ENCODE data around the gene UBE2F. TPM values are rescaled to one million over a fixed set of nuclear protein-coding genes. Genes with fewer than 3 reads are reported as not detected.
"Not testable (repeated sequence)": the region's sequence is repeated elsewhere in the genome, so short reads cannot be mapped to it uniquely, and the experiment has no call there.

UBE2F gene
- total RNA-seq, 2 experiments from 2014 or later: 22.1 to 44.1 TPM

DNA sequence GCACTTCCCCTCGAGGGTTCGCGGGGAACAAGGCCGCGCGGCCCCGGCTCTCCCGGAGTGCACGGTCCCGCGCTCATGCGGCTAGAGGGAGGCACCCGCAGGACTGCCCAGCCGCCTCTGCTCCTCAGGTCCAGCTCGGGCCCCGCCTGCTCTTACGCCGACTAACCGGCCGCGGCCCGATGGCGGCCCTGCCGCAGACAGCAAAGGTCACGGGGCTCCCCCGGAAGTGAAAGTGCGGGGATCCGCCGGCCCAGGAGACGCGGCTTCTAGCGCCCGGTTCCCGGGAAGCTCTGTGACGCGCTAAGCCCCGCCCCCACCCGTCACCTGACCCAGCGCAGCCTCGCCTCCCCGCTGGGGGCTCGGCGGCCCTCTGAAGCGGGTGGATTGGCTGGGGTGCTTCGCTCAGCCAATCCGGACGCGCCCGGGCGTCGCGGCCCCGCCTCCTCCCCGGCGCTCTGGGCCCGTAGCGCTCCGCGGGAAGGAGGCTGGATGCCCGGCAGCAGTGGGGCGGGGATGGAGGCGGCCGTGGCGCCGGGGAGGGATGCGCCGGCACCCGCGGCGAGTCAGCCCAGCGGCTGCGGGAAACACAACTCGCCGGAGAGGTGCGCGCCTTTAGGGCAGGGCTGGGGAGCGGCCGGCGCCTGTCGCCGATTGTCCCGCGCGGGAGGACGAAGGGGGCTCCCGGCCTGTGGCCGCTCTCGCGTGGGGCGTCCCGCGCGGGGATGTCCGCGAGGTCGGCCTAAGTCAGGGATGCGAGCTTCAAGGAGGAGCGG, 93.9 kb downstream of the UBE2F start, which contains the start of gene SCLY:
Gene SCLY, plus strand, starts transcription at position 460 of the 773 bp plus-strand sequence. Its CDS starts 54 bp downstream, at position 514.
- Mint-ChIP-seq H3K36me3 (peaks cover 13% of the 10 kb centered on the region), H3K27ac (peak within 1 kb of the TSS; percentile 83), H3K9me3 (ENCODE audit: low read depth) (no peaks in the 10 kb centered on the region), H3K27me3 (peaks cover 11% of the 10 kb centered on the region), H3K4me1 (peaks cover 50% of the 10 kb centered on the region), H3K4me3 (peak within 1 kb of the TSS; percentile 81)
- ATAC-seq: peak; percentile 99
- CTCF ChIA-PET: interaction anchor here (0.8 to 1.7 kb wide), 4 partner anchors 21 to 203 kb away, joined by 3 read pairs; no protein-coding TSS in a partner anchor
- peak; percentile 98 for DNase-seq

DNA sequence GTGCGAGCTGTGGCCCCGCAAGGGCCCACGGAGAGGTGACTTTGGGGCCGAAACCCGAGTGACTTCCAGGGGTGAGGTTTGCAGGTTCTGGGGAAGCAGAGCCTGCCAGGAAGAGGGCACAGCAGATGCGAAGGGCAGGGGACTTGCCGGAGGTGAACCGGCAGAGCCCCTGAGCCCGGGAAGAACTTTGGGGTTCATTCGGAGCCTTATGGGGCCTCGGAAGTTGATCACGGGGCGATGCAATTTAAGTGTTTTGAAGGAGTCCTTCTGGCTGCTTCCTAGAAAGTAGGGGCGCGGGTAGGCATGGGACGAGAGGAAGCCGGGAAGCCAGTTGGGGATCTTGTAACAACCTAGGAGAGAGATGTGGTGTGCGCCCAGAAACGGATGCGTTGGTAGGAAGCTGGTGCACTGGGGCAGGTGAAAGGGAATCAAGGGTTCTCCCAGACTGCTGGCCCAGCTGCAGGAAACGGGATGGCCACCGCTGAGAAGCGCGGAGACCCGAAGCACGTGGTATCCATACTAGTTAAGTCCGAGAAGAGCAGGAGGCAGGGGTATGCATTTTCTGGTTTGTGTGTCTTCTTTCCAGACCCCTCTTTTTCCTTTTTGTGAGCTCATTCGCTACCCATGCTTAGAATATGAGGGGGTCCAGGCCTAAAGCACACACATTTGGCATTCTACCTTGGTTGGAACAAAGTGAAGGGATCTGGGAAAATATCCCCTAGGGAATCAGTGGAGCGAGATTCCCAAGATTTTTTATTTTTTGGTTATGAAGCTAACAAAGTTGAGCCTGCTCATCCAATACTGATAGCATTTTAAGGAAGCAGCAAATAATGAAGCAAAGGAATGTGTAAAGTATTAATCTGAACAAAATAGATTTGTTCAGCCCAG, 94.7 kb downstream of the UBE2F start:
- peak; percentile 7 for ATAC-seq
- Mint-ChIP-seq H3K9me3 (ENCODE audit: low read depth) (peaks cover 2% of the 10 kb centered on the region), H3K4me3 (peak overlapping the region; percentile 81), H3K27me3 (peaks cover 8% of the 10 kb centered on the region), H3K36me3 (peaks cover 21% of the 10 kb centered on the region), H3K4me1 (peaks cover 52% of the 10 kb centered on the region), H3K27ac (peak overlapping the region; percentile 75)
- CTCF ChIA-PET: interaction anchor here (0.8 to 1.7 kb wide), 3 partner anchors 92 to 202 kb away, joined by 3 read pairs; no protein-coding TSS in a partner anchor
- peak; percentile 58 for DNase-seq

DNA sequence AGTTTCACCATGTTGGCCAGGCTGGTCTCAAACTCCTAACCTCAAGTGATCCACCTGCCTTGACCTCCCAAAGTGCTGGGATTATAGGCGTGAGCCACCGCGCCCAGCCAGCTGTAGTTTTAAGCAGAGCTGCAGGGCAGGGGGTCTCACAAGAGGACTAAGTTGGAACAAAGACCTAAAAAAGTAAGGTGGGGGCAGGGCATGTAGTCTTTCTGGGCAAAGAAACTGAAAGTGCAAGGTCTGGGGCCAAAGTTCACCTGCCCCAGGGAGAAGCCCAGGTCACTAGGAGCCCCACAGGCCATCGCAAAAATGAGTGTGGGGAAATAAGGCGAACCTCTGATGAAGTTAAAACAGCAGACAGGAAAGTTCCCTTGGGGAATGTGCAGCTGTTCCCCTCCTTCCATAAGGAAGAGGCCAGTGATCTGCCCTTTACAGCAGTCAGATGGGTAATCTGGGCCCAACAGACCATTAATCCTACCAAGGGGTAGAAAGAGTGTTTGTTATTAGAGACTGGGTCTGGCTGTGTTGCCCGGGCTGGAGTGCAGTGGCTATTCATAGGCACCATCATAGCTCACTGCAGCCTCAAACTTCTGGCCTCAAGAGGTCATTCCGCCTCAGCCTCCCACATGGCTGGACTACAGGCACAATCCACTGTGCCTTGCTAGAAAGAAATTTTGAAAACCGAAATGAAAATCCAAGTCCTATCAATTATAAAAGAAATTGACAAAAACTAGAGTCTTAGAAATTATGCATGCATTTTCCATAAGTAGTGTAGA, 96.8 kb downstream of the UBE2F start:
- Mint-ChIP-seq H3K4me3 (no peak overlapping the region), H3K4me1 (peaks cover 66% of the 10 kb centered on the region), H3K27ac (no peak overlapping the region), H3K9me3 (ENCODE audit: low read depth) (peaks cover 6% of the 10 kb centered on the region), H3K36me3 (peaks cover 41% of the 10 kb centered on the region), H3K27me3 (no peaks in the 10 kb centered on the region)
- DNase-seq (no peak), ATAC-seq (no peak)
- CTCF ChIA-PET: no interaction called here

DNA sequence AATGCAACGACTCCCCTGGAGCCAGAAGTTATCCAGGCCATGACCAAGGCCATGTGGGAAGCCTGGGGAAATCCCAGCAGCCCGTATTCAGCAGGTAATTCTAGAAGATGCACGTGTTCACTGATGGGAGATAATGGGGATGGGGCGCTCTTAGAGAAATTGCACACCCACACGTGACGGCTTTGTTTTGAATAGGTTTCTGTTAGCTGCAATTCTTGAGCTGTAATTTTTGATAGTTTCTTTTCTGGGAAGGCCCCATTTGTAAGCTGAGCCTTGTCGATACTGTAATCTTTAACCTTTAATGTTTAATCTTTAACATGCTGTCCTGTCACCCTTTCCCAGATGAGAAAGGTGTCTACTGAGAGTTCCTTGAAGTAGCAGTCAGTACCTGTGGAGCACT, 97.6 kb downstream of the UBE2F start:
- Mint-ChIP-seq H3K4me3 (no peak overlapping the region), H3K36me3 (peaks cover 43% of the 10 kb centered on the region), H3K4me1 (peaks cover 70% of the 10 kb centered on the region), H3K9me3 (ENCODE audit: low read depth) (peaks cover 6% of the 10 kb centered on the region), H3K27ac (no peak overlapping the region), H3K27me3 (no peaks in the 10 kb centered on the region)
- CTCF ChIA-PET: no interaction called here
- DNase-seq (no peak), ATAC-seq (no peak)

DNA sequence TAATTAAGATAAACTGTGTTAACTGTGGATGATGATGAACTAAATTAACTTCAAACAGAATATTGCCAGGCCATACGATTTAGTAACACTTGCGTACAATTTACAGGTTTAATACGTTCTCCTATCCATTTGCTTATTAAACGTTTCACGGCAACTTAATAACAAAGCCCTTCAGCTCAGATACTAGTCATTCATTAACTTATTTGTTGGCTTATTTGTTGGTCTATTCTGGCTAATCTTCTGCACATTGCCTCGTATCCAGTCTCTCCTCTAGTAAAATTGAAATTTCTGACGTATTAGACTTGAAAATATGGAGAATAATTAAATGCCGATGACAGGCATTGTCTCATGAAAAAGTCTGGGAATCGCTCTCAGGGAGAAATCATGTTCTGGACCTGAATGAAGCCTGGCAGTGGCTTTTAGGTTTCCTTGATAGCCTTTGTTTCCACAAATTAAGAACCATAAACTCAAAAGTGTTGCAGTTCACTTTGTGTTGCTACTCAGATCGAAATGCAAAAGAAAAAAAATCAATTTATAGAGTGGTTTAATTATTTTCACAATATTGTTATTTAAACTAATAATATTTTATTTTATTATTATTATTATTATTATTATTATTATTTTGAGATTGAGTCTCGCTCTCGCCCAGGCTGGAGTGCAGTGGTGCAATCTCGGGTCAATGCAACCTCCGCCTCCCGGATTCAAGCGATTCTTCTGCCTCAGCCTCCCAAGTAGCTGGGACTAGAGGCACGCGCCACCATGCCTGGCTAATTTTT, 98.4 kb downstream of the UBE2F start:
- H3K4me1 Mint-ChIP-seq: peaks cover 69% of the 10 kb centered on the region
- ATAC-seq: no peak
- peaks cover 6% of the 10 kb centered on the region for H3K9me3 Mint-ChIP-seq (ENCODE audit: low read depth)
- H3K27ac Mint-ChIP-seq: no peak overlapping the region
- no peak overlapping the region for H3K4me3 Mint-ChIP-seq
- peaks cover 44% of the 10 kb centered on the region for H3K36me3 Mint-ChIP-seq
- CTCF ChIA-PET: no interaction called here
- no peaks in the 10 kb centered on the region for H3K27me3 Mint-ChIP-seq
- DNase-seq: no peak

DNA sequence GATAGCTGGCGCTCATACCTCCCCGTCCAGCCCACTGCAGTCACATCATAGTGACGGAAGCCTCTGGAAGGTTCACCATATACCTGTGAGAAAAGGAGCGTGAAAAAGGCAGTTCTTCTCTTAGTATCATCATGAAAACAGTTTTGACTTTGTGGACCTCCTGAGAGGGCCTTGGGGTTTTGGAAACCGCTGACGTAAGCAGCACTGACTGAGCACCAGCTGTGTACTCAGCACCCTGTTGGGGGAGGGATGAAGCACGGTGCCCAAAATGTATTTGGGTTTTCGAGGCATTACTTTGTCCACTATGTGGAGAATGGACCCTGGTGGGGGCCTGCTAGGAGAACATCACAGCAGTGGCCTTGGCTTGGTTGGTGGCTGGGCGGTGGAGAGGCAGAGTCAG, 99.4 kb downstream of the UBE2F start:
- Mint-ChIP-seq H3K27me3 (no peaks in the 10 kb centered on the region), H3K4me3 (no peak overlapping the region), H3K4me1 (peaks cover 69% of the 10 kb centered on the region), H3K36me3 (peaks cover 48% of the 10 kb centered on the region), H3K27ac (no peak overlapping the region), H3K9me3 (ENCODE audit: low read depth) (peaks cover 6% of the 10 kb centered on the region)
- CTCF ChIA-PET: no interaction called here
- DNase-seq (no peak), ATAC-seq (no peak)

DNA sequence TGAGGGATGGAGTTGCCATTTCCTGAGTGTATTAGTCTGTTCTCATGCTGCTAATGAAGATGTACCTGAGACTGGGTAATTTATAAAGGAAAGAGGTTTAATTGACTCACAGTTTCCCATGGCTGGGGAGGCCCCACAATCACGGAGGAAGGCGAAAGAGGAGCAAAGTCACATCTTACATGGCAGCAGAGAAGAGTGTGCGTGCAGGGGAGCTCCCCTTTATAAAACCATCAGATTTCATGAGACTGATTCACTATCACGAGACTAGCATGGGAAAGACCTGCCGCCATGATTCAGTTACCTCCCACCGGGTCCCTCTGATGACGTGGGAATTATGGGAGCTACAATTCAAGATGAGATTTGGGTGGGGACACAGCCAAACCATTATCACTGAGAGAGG, 99.9 kb downstream of the UBE2F start:
- H3K27ac Mint-ChIP-seq; H3K27me3 Mint-ChIP-seq; H3K4me3 Mint-ChIP-seq; CTCF ChIA-PET; H3K9me3 Mint-ChIP-seq (ENCODE audit: low read depth); DNase-seq; ATAC-seq: not testable (repeated sequence)
- peaks cover 66% of the 10 kb centered on the region for H3K4me1 Mint-ChIP-seq
- peaks cover 52% of the 10 kb centered on the region for H3K36me3 Mint-ChIP-seq

DNA sequence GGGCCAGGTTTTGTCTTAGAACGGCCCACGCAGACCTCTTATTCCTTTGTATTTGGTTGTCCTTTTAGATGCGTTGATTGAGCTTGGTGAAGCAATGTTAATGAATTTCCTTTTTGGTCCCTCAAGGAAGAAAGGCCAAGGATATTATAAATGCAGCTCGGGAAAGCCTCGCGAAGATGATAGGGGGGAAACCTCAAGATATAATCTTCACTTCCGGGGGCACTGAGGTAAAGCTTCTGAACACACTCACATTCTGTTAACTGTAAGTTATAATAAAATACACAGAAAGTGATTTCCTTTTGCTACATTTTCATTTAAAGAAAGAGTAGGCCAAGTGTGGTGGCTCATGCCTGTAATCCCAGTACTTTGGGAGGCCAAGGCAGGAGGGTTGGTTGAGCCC, 101.1 kb downstream of the UBE2F start:
- Mint-ChIP-seq H3K27me3 (no peaks in the 10 kb centered on the region), H3K36me3 (peaks cover 64% of the 10 kb centered on the region), H3K4me1 (peaks cover 58% of the 10 kb centered on the region), H3K4me3 (no peak overlapping the region), H3K9me3 (ENCODE audit: low read depth) (peaks cover 12% of the 10 kb centered on the region), H3K27ac (peak overlapping the region; percentile 22)
- no peak for DNase-seq
- ATAC-seq: no peak
- CTCF ChIA-PET: no interaction called here

DNA sequence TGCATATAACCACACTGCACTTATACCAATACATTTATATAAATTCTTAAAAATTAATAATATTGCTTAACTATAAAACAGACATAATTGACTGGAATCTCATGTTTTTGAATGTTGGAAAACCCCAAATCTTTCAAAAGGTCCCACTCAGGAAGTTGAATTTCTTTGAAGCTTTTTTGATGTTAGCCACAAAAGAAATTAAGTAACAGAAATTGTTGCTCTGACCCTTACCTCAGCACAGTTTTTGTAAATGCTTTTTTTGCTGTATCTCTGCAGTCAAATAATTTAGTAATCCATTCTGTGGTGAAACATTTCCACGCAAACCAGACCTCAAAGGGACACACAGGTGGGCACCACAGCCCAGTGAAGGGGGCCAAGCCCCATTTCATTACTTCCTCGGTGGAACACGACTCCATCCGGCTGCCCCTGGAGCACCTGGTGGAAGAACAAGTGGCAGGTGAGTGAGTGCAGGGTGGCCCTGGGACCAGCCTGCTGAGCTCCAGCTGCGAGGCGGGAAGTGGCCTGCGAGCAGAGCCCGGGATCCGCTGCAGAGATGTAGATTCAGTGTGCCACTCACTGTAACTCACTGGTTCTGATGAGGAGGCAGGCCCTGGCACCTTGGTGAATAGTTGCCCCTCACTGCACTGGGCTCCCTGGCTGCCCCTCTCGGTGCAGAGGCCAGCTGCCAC, 102.4 kb downstream of the UBE2F start:
- Mint-ChIP-seq H3K27ac (peak overlapping the region; percentile 81), H3K9me3 (ENCODE audit: low read depth) (peaks cover 14% of the 10 kb centered on the region), H3K36me3 (peaks cover 75% of the 10 kb centered on the region), H3K4me3 (no peak overlapping the region), H3K4me1 (peaks cover 46% of the 10 kb centered on the region), H3K27me3 (no peaks in the 10 kb centered on the region)
- no peak for ATAC-seq
- CTCF ChIA-PET: no interaction called here
- no peak for DNase-seq

DNA sequence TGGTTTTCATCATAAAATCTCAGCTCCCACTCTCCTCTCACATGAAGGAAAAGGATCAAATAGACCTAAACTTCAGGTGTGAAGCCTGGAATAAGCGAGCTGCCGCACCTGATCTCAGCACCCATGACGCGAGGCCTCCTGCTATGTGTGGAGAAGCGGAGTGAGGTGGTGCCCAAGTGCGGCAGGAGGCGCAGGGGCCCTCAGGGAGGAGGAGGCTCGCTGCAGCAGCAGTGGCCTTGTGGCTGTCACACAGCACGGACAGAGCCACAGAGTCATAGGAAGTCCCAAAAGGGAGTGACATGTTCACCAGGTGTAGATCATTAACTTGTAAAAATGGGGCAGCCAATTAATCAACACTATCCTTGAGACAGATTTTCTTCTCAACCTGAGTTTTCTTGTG, 103.1 kb downstream of the UBE2F start:
- H3K9me3 Mint-ChIP-seq (ENCODE audit: low read depth): peaks cover 14% of the 10 kb centered on the region
- peaks cover 80% of the 10 kb centered on the region for H3K36me3 Mint-ChIP-seq
- H3K4me3 Mint-ChIP-seq: no peak overlapping the region
- ATAC-seq (no peak), DNase-seq (no peak)
- CTCF ChIA-PET: no interaction called here
- no peaks in the 10 kb centered on the region for H3K27me3 Mint-ChIP-seq
- H3K4me1 Mint-ChIP-seq: peaks cover 42% of the 10 kb centered on the region
- no peak overlapping the region for H3K27ac Mint-ChIP-seq

DNA sequence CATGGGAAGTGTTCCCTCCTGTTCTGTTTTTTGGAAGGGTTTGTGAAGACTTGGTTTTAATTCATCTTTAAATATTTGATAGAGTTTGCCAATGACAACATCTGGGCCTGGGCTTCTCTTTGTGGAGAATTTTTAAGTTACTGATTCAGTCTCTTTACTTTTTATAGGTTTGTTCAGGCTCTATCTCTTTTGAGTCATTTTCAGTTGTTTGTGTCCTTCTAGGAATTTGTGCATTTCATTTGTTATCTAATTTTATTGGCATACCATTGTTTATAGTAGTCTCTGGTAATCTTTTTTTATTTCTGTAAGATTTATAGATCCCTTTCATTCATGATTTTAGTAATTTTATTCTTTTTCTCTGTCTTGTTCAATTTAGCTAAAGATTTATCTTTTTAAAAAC, 108.6 kb downstream of the UBE2F start:
- ATAC-seq (no peak), DNase-seq (no peak)
- Mint-ChIP-seq H3K36me3 (peaks cover 64% of the 10 kb centered on the region), H3K4me1 (peaks cover 5% of the 10 kb centered on the region), H3K4me3 (no peak overlapping the region), H3K27ac (no peak overlapping the region), H3K9me3 (ENCODE audit: low read depth) (peaks cover 8% of the 10 kb centered on the region), H3K27me3 (no peaks in the 10 kb centered on the region)
- CTCF ChIA-PET: no interaction called here

DNA sequence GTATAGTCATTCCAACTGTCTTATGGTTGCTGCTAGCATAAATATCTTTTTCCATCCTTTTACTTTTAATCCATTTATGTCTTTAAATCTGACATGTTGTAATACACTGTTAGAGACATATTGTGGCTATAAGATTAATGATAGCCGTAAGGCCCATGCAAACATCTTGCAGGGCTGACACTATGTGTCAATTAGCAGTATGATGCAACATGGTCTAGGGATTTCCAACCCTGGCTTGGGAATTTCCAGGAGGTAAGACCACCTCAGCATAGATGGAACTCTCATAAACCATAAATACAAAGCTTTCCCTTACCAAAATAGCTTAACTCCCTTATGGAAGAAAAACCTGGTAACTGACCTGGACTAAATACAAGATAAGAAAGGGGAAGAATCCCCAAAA, 110.5 kb downstream of the UBE2F start:
- Mint-ChIP-seq H3K27ac (no peak overlapping the region), H3K27me3 (no peaks in the 10 kb centered on the region), H3K4me1 (no peaks in the 10 kb centered on the region), H3K9me3 (ENCODE audit: low read depth) (peaks cover 8% of the 10 kb centered on the region), H3K4me3 (no peak overlapping the region), H3K36me3 (peaks cover 68% of the 10 kb centered on the region)
- CTCF ChIA-PET: no interaction called here
- ATAC-seq: no peak
- DNase-seq: no peak
